IMR-90 (cell line): Measurements from ENCODE around the gene CACNA2D3. TPM values are rescaled to one million over a fixed set of nuclear protein-coding genes. Genes with fewer than 3 reads are reported as not detected.

Experiments used
- ATAC-seq: fragments of 200-7000 bp; cut with Tn5 transposase; 2 replicates; pipeline ENCODE4 v1.9.1; 2020; ENCODE audit warnings: low read depth, mild to moderate bottlenecking, moderate library complexity
- BruUV-seq: library from RNA; stranded (reverse); fragments of 400-500 nt; replicated peaks from 2 replicates; lab custom pipeline; 2021; lab: Mats Ljungman, UMichigan
- CTCF ChIA-PET: fragments of 300-600 bp; formaldehyde crosslinking; extraction: SDS; loops from one replicate; lab custom pipeline; 2021; ENCODE audit warnings: antibody characterized with exemption; lab: Yijun Ruan, JAX
- POLR2A ChIA-PET: fragments of 300-600 bp; sonication (Branson Sonifier 250); formaldehyde crosslinking; loops from one replicate; lab custom pipeline; 2022; ENCODE audit warnings: antibody characterized with exemption; ENCODE audit not compliant: unreplicated experiment; lab: Charles Lee
- DNase-seq: peaks from one replicate; pipeline ENCODE4 v3.0.0; 2013
- H2AFZ ChIP-seq: replicated peaks from 2 replicates; pipeline ENCODE3; 2013; ENCODE audit warnings: low read length, mild to moderate bottlenecking; ENCODE audit not compliant: poor library complexity
- H2AK5ac ChIP-seq: 2 replicates; pipeline ENCODE4 v1.6.1; 2013; ENCODE audit warnings: low read depth, low read length, inconsistent platforms
- H2AK9ac ChIP-seq: replicated peaks from 2 replicates; pipeline ENCODE3; 2013; ENCODE audit warnings: mild to moderate bottlenecking, low read depth, low read length, moderate library complexity; ENCODE audit not compliant: poor library complexity
- H2BK120ac ChIP-seq: 2 replicates; pipeline ENCODE4 v1.6.1; 2013; ENCODE audit warnings: low read depth, low read length, inconsistent platforms
- H2BK15ac ChIP-seq: 3 replicates; pipeline ENCODE4 v1.6.1; 2013; ENCODE audit warnings: low read depth, low read length, inconsistent platforms
- H2BK20ac ChIP-seq: 2 replicates; pipeline ENCODE4 v1.6.1; 2013; ENCODE audit warnings: low read depth, mild to moderate bottlenecking, inconsistent platforms, low read length, moderate library complexity
- H2BK5ac ChIP-seq: 2 replicates; pipeline ENCODE4 v1.6.1; 2013; ENCODE audit warnings: mild to moderate bottlenecking, low read depth, low read length, inconsistent platforms; ENCODE audit not compliant: poor library complexity, severe bottlenecking
- H3K14ac ChIP-seq: replicated peaks from 2 replicates; pipeline ENCODE4 v1.6.1; 2013; ENCODE audit warnings: low read depth, low read length, inconsistent platforms
- H3K18ac ChIP-seq: 2 replicates; pipeline ENCODE4 v1.6.1; 2013; ENCODE audit warnings: low read depth, low read length, control low read depth
- H3K23ac ChIP-seq: 2 replicates; pipeline ENCODE4 v1.6.1; 2013; ENCODE audit warnings: low read depth, low read length, inconsistent platforms
- H3K27ac ChIP-seq: 2 replicates; pipeline ENCODE4 v1.5.1; 2013; ENCODE audit warnings: mild to moderate bottlenecking, control low read depth, low read length; ENCODE audit not compliant: insufficient read depth
- H3K27me3 ChIP-seq: 2 replicates; pipeline ENCODE4 v1.6.1; 2013; ENCODE audit warnings: low read length; ENCODE audit not compliant: control insufficient read depth, insufficient read depth
- H3K36me3 ChIP-seq: 2 replicates; pipeline ENCODE4 v1.6.1; 2013; ENCODE audit warnings: low read length, mixed read lengths; ENCODE audit not compliant: control insufficient read depth, insufficient read depth
- H3K4ac ChIP-seq: 2 replicates; pipeline ENCODE4 v1.6.1; 2013; ENCODE audit warnings: low read depth, low read length, inconsistent platforms
- H3K4me1 ChIP-seq: 2 replicates; pipeline ENCODE4 v1.6.1; 2013; ENCODE audit warnings: low read length, mixed read lengths; ENCODE audit not compliant: control insufficient read depth, insufficient read depth
- H3K4me2 ChIP-seq: 2 replicates; pipeline ENCODE4 v1.6.1; 2013; ENCODE audit warnings: low read depth, mild to moderate bottlenecking, control low read depth, low read length, moderate library complexity
- H3K4me3 ChIP-seq: 2 replicates; pipeline ENCODE4 v1.5.1; 2013; ENCODE audit warnings: low read depth, mild to moderate bottlenecking, control low read depth, low read length, moderate library complexity; ENCODE audit not compliant: insufficient read depth
- H3K56ac ChIP-seq: 2 replicates; pipeline ENCODE4 v1.6.1; 2013; ENCODE audit warnings: low read length, inconsistent platforms; ENCODE audit not compliant: insufficient read depth; ENCODE audit errors: extremely low read depth
- H3K79me1 ChIP-seq, 2 experiments: 2 replicates each; pipeline ENCODE4 v1.6.1; 2013; ENCODE audit warnings: low read length in 2 of 2, inconsistent platforms in 1 of 2, low read depth in 1 of 2
- H3K9ac ChIP-seq: 2 replicates; pipeline ENCODE4 v1.6.1; 2013; ENCODE audit warnings: low read depth, low read length, control low read depth
- H3K9me1 ChIP-seq: 2 replicates; pipeline ENCODE4 v1.6.1; 2013; ENCODE audit warnings: low read length, inconsistent platforms; ENCODE audit not compliant: insufficient read depth
- H3K9me3 ChIP-seq: 2 replicates; pipeline ENCODE4 v1.6.1; 2013; ENCODE audit warnings: low read length; ENCODE audit not compliant: control insufficient read depth, insufficient read depth
- H4K20me1 ChIP-seq: 2 replicates; pipeline ENCODE4 v1.6.1; 2013; ENCODE audit warnings: low read length, inconsistent platforms; ENCODE audit not compliant: insufficient read depth
- H4K5ac ChIP-seq: 2 replicates; pipeline ENCODE4 v1.6.1; 2013; ENCODE audit warnings: mild to moderate bottlenecking, low read depth, low read length, control low read depth
- H4K8ac ChIP-seq, 2 experiments: 2 replicates each; pipeline ENCODE4 v1.6.1; 2013; ENCODE audit warnings: low read depth in 2 of 2, low read length in 2 of 2, control low read depth in 1 of 2, inconsistent platforms in 1 of 2
- H4K91ac ChIP-seq: 2 replicates; pipeline ENCODE4 v1.6.1; 2013; ENCODE audit warnings: low read depth, low read length, inconsistent platforms; ENCODE audit not compliant: insufficient read depth
- BHLHE40 ChIP-seq: fragments of 150-350 bp; IDR thresholded peaks from 2 replicates; pipeline ENCODE4 v1.6.1; 2016; ENCODE audit warnings: mild to moderate bottlenecking, low read depth, low read length
- CEBPB ChIP-seq: IDR thresholded peaks from 2 replicates; pipeline ENCODE4 v1.6.1; 2012; ENCODE audit warnings: low read depth, low read length, improper control_type of control experiment
- CHD1 ChIP-seq: IDR thresholded peaks from 2 replicates; pipeline ENCODE4 v1.6.1; 2012; ENCODE audit warnings: low read depth, low read length, improper control_type of control experiment
- FOS ChIP-seq: fragments of 150-350 bp; IDR thresholded peaks from 2 replicates; pipeline ENCODE4 v1.6.1; 2016; ENCODE audit warnings: low read depth, low read length
- MAFK ChIP-seq: IDR thresholded peaks from 2 replicates; pipeline ENCODE4 v1.6.1; 2012; ENCODE audit warnings: low read depth, low read length, improper control_type of control experiment
- MAZ ChIP-seq: IDR thresholded peaks from 2 replicates; pipeline ENCODE4 v1.6.1; 2012; ENCODE audit warnings: low read depth, mild to moderate bottlenecking, low read length, improper control_type of control experiment, moderate library complexity, borderline replicate concordance
- MXI1 ChIP-seq: IDR thresholded peaks from 2 replicates; pipeline ENCODE4 v1.6.1; 2012; ENCODE audit warnings: low read depth, mild to moderate bottlenecking, low read length, moderate library complexity, borderline replicate concordance
- NFE2L2 ChIP-seq: fragments of 150-350 bp; IDR thresholded peaks from 2 replicates; pipeline ENCODE4 v1.6.1; 2016; ENCODE audit warnings: low read depth, mild to moderate bottlenecking, low read length
- RAD21 ChIP-seq: IDR thresholded peaks from 2 replicates; pipeline ENCODE4 v1.6.1; 2012; ENCODE audit warnings: low read length, improper control_type of control experiment
- RCOR1 ChIP-seq: IDR thresholded peaks from 2 replicates; pipeline ENCODE4 v1.6.1; 2012; ENCODE audit warnings: mild to moderate bottlenecking, low read length, improper control_type of control experiment; ENCODE audit not compliant: insufficient replicate concordance
- RFX5 ChIP-seq: IDR thresholded peaks from 2 replicates; pipeline ENCODE4 v1.8.0; 2012; ENCODE audit warnings: low read depth, mild to moderate bottlenecking, low read length, moderate library complexity
- USF2 ChIP-seq: fragments of 150-350 bp; IDR thresholded peaks from 2 replicates; pipeline ENCODE4 v1.6.1; 2017; ENCODE audit warnings: mild to moderate bottlenecking, antibody characterized with exemption, low read length, low read depth
- dilution Hi-C: fragments of 300-500 bp; cut with HindIII; formaldehyde crosslinking; loops from one replicate; pipeline ENCODE4 v1.14.3; 2018; ENCODE audit warnings: low sequenced_read_pairs; ENCODE audit not compliant: unreplicated experiment
- in situ Hi-C: fragments of 300-500 bp; cut with MboI; formaldehyde crosslinking; loops from 3 replicates; pipeline ENCODE4 v1.14.3; 2019; ENCODE audit warnings: low sequenced_read_pairs, inconsistent platforms, mixed read lengths
- intact Hi-C: fragments of 100-400 bp; cut with micrococcal nuclease; formaldehyde crosslinking; loops from 2 replicates; pipeline ENCODE4 v1.10.0; 2022
- polyA plus RNA-seq, 3 experiments: library from polyadenylated mRNA; depleted of rRNA; stranded (reverse); fragments of >200 nt; gene quantifications; 2 replicates each; pipeline ENCODE4 v1.2.3, GENCODE V29; 2012; ENCODE audit warnings: low replicate concordance in 1 of 3
- total RNA-seq: library from RNA; depleted of rRNA; stranded (reverse); fragments of >200 nt; gene quantifications from 2 replicates; pipeline ENCODE4 v1.2.3, GENCODE V29; 2012
- TF ChIP-seq, protein P1 (sequence below): conservative IDR thresholded peaks from 2 replicates; pipeline ENCODE4 v1.5.1; 2012; ENCODE audit warnings: mild to moderate bottlenecking, low read depth, low read length, improper control_type of control experiment

Gene CACNA2D3
- total and polyA plus RNA-seq, 2 of the 4 experiments (the other 2 are of a cell fraction), result 0.36 to 0.41 TPM

GRCh38 chr3:54764911-54765310, 642.6 kb downstream of the CACNA2D3 start:
- no peak overlapping the region for H2AFZ ChIP-seq
- intact Hi-C loops, result no loop called here
- ChIA-PET POLR2A (no interaction called here), CTCF (interaction anchor here (1.1 kb wide), 1 partner anchor 87 kb away, joined by 3 read pairs; no protein-coding TSS in a partner anchor)
- no peak overlapping the region for H3K27ac ChIP-seq
- no peak for DNase-seq
- H3K27me3 ChIP-seq, result peaks cover 5% of the 10 kb centered on the region
- H3K14ac ChIP-seq, result no peak overlapping the region
- H2AK9ac ChIP-seq, result no peak overlapping the region
- H3K79me1 ChIP-seq, result no peaks in the 10 kb centered on the region
- no peak overlapping the region for H3K23ac ChIP-seq
- H3K9me1 ChIP-seq, result no peaks in the 10 kb centered on the region
- no TSS peak for BruUV-seq
- H3K4ac ChIP-seq, result no peak overlapping the region
- H2AK5ac ChIP-seq, result no peak overlapping the region
- no peaks in the 10 kb centered on the region for H4K20me1 ChIP-seq
- no peak overlapping the region for H2BK120ac ChIP-seq
- no peak overlapping the region for H4K8ac ChIP-seq
- H4K91ac ChIP-seq, result no peak overlapping the region
- ATAC-seq, result no peak
- in situ Hi-C loops, result no loop called here
- dilution Hi-C loops, result no loop called here
- no peak overlapping the region for H2BK5ac ChIP-seq
- H3K18ac ChIP-seq, result no peak overlapping the region
- H3K56ac ChIP-seq, result no peak overlapping the region
- no peak overlapping the region for H4K5ac ChIP-seq
- H2BK15ac ChIP-seq, result no peak overlapping the region
- H2BK20ac ChIP-seq, result no peak overlapping the region
- peaks cover 7% of the 10 kb centered on the region; the same call in 1 of the 2 replicates for H3K4me1 ChIP-seq
- H3K36me3 ChIP-seq, result no peaks in the 10 kb centered on the region
- H3K4me2 ChIP-seq, result no peak overlapping the region
- TF ChIP-seq MAZ (no peak), MXI1 (no peak), RCOR1 (no peak), FOS (no peak), NFE2L2 (no peak), CEBPB (no peak), BHLHE40 (no peak), RAD21 (no peak), RFX5 (no peak), USF2 (no peak), MAFK (no peak), CHD1 (no peak)
- TF ChIP-seq, protein P1, sequence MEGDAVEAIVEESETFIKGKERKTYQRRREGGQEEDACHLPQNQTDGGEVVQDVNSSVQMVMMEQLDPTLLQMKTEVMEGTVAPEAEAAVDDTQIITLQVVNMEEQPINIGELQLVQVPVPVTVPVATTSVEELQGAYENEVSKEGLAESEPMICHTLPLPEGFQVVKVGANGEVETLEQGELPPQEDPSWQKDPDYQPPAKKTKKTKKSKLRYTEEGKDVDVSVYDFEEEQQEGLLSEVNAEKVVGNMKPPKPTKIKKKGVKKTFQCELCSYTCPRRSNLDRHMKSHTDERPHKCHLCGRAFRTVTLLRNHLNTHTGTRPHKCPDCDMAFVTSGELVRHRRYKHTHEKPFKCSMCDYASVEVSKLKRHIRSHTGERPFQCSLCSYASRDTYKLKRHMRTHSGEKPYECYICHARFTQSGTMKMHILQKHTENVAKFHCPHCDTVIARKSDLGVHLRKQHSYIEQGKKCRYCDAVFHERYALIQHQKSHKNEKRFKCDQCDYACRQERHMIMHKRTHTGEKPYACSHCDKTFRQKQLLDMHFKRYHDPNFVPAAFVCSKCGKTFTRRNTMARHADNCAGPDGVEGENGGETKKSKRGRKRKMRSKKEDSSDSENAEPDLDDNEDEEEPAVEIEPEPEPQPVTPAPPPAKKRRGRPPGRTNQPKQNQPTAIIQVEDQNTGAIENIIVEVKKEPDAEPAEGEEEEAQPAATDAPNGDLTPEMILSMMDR, result no peak
- no peak overlapping the region for H3K9ac ChIP-seq
- H3K9me3 ChIP-seq, result no peaks in the 10 kb centered on the region
- H3K4me3 ChIP-seq, result no peak overlapping the region
